H9 (cell line): ENCODE measurements around the gene ANKRD44. TPM values are rescaled to one million over a fixed set of nuclear protein-coding genes. Genes with fewer than 3 reads are reported as not detected.

Source experiments
- DNase-seq: peaks from one replicate; pipeline ENCODE4 v3.0.0-alpha.2; 2017
- H2AFZ ChIP-seq: one replicate; pipeline ENCODE4 v1.6.1; 2013; ENCODE audit warnings: mild to moderate bottlenecking, low read length, control low read depth, moderate library complexity
- H2AK5ac ChIP-seq: 2 replicates; pipeline ENCODE4 v1.6.1; 2013; ENCODE audit warnings: low read length, control low read depth, mixed read lengths; ENCODE audit not compliant: insufficient read length
- H2BK120ac ChIP-seq: one replicate; pipeline ENCODE4 v1.6.1; 2013; ENCODE audit warnings: low read depth, mild to moderate bottlenecking, low read length, control low read depth, inconsistent platforms; ENCODE audit not compliant: poor library complexity, severe bottlenecking
- H2BK12ac ChIP-seq: 2 replicates; pipeline ENCODE4 v1.6.1; 2013; ENCODE audit warnings: low read length, control low read depth, mixed read lengths, low read depth; ENCODE audit not compliant: insufficient read length
- H2BK15ac ChIP-seq: 2 replicates; pipeline ENCODE4 v1.6.1; 2013; ENCODE audit warnings: low read depth, low read length, control low read depth
- H2BK20ac ChIP-seq: one replicate; pipeline ENCODE4 v1.6.1; 2013; ENCODE audit warnings: low read depth, mild to moderate bottlenecking, low read length, control low read depth, inconsistent platforms; ENCODE audit not compliant: poor library complexity, severe bottlenecking
- H2BK5ac ChIP-seq: 2 replicates; pipeline ENCODE4 v1.6.1; 2013; ENCODE audit warnings: low read length, control low read depth, mixed read lengths; ENCODE audit not compliant: insufficient read length
- H3K14ac ChIP-seq: 2 replicates; pipeline ENCODE4 v1.6.1; 2013; ENCODE audit warnings: low read length, control low read depth; ENCODE audit not compliant: insufficient read depth
- H3K18ac ChIP-seq: 2 replicates; pipeline ENCODE4 v1.6.1; 2013; ENCODE audit warnings: low read depth, mild to moderate bottlenecking, mixed read lengths, low read length, control low read depth; ENCODE audit not compliant: insufficient read length
- H3K23ac ChIP-seq: 2 replicates; pipeline ENCODE4 v1.6.1; 2013; ENCODE audit warnings: low read length, control low read depth, mixed read lengths, low read depth; ENCODE audit not compliant: insufficient read length
- H3K23me2 ChIP-seq: 2 replicates; pipeline ENCODE4 v1.6.1; 2013; ENCODE audit warnings: low read depth, mild to moderate bottlenecking, mixed read lengths, low read length, control low read depth; ENCODE audit not compliant: insufficient read length, poor library complexity, severe bottlenecking
- H3K27ac ChIP-seq: 2 replicates; pipeline ENCODE4 v1.5.1; 2013; ENCODE audit warnings: low read length, control low read depth, mixed read lengths, low read depth; ENCODE audit not compliant: insufficient read length
- H3K27me3 ChIP-seq: 2 replicates; pipeline ENCODE4 v1.6.1; 2013; ENCODE audit warnings: low read length, control low read depth, inconsistent platforms; ENCODE audit not compliant: insufficient read depth
- H3K4ac ChIP-seq: 2 replicates; pipeline ENCODE4 v1.6.1; 2013; ENCODE audit warnings: low read depth, mild to moderate bottlenecking, control low read depth, inconsistent platforms, low read length, moderate library complexity
- H3K4me1 ChIP-seq: 2 replicates; pipeline ENCODE4 v1.6.1; 2013; ENCODE audit warnings: low read length, control low read depth, inconsistent platforms; ENCODE audit not compliant: insufficient read depth
- H3K4me2 ChIP-seq: 2 replicates; pipeline ENCODE4 v1.6.1; 2013; ENCODE audit warnings: low read length, control low read depth, mixed read lengths; ENCODE audit not compliant: insufficient read length, insufficient read depth
- H3K56ac ChIP-seq: 2 replicates; pipeline ENCODE4 v1.6.1; 2013; ENCODE audit warnings: low read depth, mild to moderate bottlenecking, mixed read lengths, low read length, control low read depth; ENCODE audit not compliant: insufficient read length
- H3K79me1 ChIP-seq: 2 replicates; pipeline ENCODE4 v1.6.1; 2013; ENCODE audit warnings: low read depth, mild to moderate bottlenecking, moderate library complexity, low read length, control low read depth, inconsistent platforms; ENCODE audit not compliant: insufficient read depth, poor library complexity, severe bottlenecking
- H3K79me2 ChIP-seq: 2 replicates; pipeline ENCODE4 v1.6.1; 2013; ENCODE audit warnings: low read length, control low read depth, inconsistent platforms; ENCODE audit not compliant: insufficient read depth
- H3K9ac ChIP-seq: 2 replicates; pipeline ENCODE4 v1.6.1; 2013; ENCODE audit warnings: low read length, control low read depth, mixed read lengths; ENCODE audit not compliant: insufficient read length; ENCODE audit errors: extremely low read depth
- H3K9me3 ChIP-seq: one replicate; pipeline ENCODE4 v1.6.1; 2013; ENCODE audit warnings: low read depth, low read length, inconsistent platforms; ENCODE audit not compliant: control insufficient read depth
- H3T11ph ChIP-seq: one replicate; pipeline ENCODE4 v1.6.1; 2013; ENCODE audit warnings: mild to moderate bottlenecking, low read length, control low read depth, inconsistent platforms
- H4K20me1 ChIP-seq: one replicate; pipeline ENCODE4 v1.6.1; 2013; ENCODE audit not compliant: control insufficient read depth, insufficient read length, insufficient read depth
- H4K5ac ChIP-seq: 2 replicates; pipeline ENCODE4 v1.6.1; 2013; ENCODE audit warnings: low read depth, mild to moderate bottlenecking, mixed read lengths, low read length, control low read depth; ENCODE audit not compliant: insufficient read length
- H4K8ac ChIP-seq: replicated peaks from 2 replicates; pipeline ENCODE4 v1.6.1; 2013; ENCODE audit warnings: low read length, control low read depth, mixed read lengths, low read depth; ENCODE audit not compliant: insufficient read length
- H4K91ac ChIP-seq: 2 replicates; pipeline ENCODE4 v1.6.1; 2013; ENCODE audit warnings: low read depth, mild to moderate bottlenecking, moderate library complexity, mixed read lengths, low read length, control low read depth; ENCODE audit not compliant: insufficient read length
- H3K27ac Mint-ChIP-seq, 3 experiments: 2 replicates in 2 of 3; 3 replicates in 1 of 3; pipeline ENCODE4 v1.8.0; 2020 to 2021; ENCODE audit warnings: mixed read lengths in 3 of 3, mild to moderate bottlenecking in 1 of 3, moderate library complexity in 1 of 3
- H3K27me3 Mint-ChIP-seq: 2 replicates; pipeline ENCODE4 v1.8.0; 2021; ENCODE audit warnings: low read depth, mild to moderate bottlenecking, moderate library complexity, mixed read lengths
- H3K36me3 Mint-ChIP-seq, 3 experiments: 2 replicates in 2 of 3; 3 replicates in 1 of 3; pipeline ENCODE4 v1.8.0; 2020 to 2021; ENCODE audit warnings: low read depth in 3 of 3, mixed read lengths in 3 of 3; ENCODE audit not compliant: insufficient read depth in 1 of 3
- H3K4me1 Mint-ChIP-seq, 2 experiments: 2 replicates each; pipeline ENCODE4 v1.8.0; 2020; ENCODE audit warnings: mixed read lengths in 2 of 2
- H3K4me3 Mint-ChIP-seq, 2 experiments: 2 replicates in 1 of 2; 3 replicates in 1 of 2; pipeline ENCODE4 v1.8.0; 2020 to 2021; ENCODE audit warnings: mild to moderate bottlenecking in 2 of 2, mixed read lengths in 2 of 2, moderate library complexity in 1 of 2
- H3K9me3 Mint-ChIP-seq, 2 experiments: 2 replicates in 1 of 2; 3 replicates in 1 of 2; pipeline ENCODE4 v1.8.0; 2020; ENCODE audit warnings: mild to moderate bottlenecking in 2 of 2, mixed read lengths in 2 of 2, moderate library complexity in 1 of 2
- WGBS: extraction: QIAGEN DNeasy Blood & Tissue Kit; methylation state at CpG from one replicate; pipeline ENCODE4 v1.1.7; 2013; ENCODE audit warnings: missing lambda C conversion rate, low lambda C conversion rate, mixed read lengths; ENCODE audit not compliant: insufficient read length; ENCODE audit errors: extremely low coverage; 5-methylcytosine and 5-hydroxymethylcytosine counted together
- total RNA-seq: library from RNA; stranded (reverse); gene quantifications from 2 replicates; pipeline ENCODE4 v1.2.1, GENCODE V29; 2021
- TF ChIP-seq, protein P1 (sequence below): fragments of 200-600 bp; sonication (generic); conservative IDR thresholded peaks from 3 replicates; pipeline ENCODE4 v1.8.0; 2021; ENCODE audit warnings: antibody characterized with exemption, mild to moderate bottlenecking

ANKRD44 gene
- total RNA-seq, 1 experiment from 2014 or later: 1.9 TPM

GRCh38 chr2:197278799-197279763 lies 31.5 kb downstream of the ANKRD44 start:
- Histone ChIP-seq H3K14ac (no peak overlapping the region; the same call in 1 of the 2 replicates), H2BK12ac (no peak overlapping the region), H4K8ac (no peak overlapping the region), H3T11ph (no peak overlapping the region), H4K91ac (no peak overlapping the region), H3K4ac (no peak overlapping the region), H3K27me3 (no peaks in the 10 kb centered on the region), H2BK20ac (no peak overlapping the region), H4K5ac (no peak overlapping the region), H3K79me1 (no peaks in the 10 kb centered on the region), H3K79me2 (no peaks in the 10 kb centered on the region), H3K9ac (no peak overlapping the region), H2AK5ac (no peak overlapping the region), H3K23ac (no peak overlapping the region), H3K4me2 (no peak overlapping the region), H3K23me2 (no peaks in the 10 kb centered on the region), H4K20me1 (no peaks in the 10 kb centered on the region), H2BK120ac (no peak overlapping the region), H3K9me3 (no peaks in the 10 kb centered on the region), H3K56ac (no peak overlapping the region), H3K27ac (no peak overlapping the region), H3K4me1 (no peaks in the 10 kb centered on the region), H3K18ac (no peak overlapping the region), H2BK15ac (no peak overlapping the region), H2BK5ac (no peak overlapping the region), H2AFZ (no peak overlapping the region)
- no peak for DNase-seq
- Mint-ChIP-seq H3K4me3 (no peak overlapping the region), H3K4me1 (peaks cover 6 to 11% of the 10 kb centered on the region in 2 experiments), H3K36me3 (no peaks in the 10 kb centered on the region), H3K27me3 (no peaks in the 10 kb centered on the region), H3K9me3 (no peaks in the 10 kb centered on the region), H3K27ac (no peak overlapping the region)
- no CpG with 5 or more reads among the region's 12 CpGs for WGBS
- TF ChIP-seq, protein P1, sequence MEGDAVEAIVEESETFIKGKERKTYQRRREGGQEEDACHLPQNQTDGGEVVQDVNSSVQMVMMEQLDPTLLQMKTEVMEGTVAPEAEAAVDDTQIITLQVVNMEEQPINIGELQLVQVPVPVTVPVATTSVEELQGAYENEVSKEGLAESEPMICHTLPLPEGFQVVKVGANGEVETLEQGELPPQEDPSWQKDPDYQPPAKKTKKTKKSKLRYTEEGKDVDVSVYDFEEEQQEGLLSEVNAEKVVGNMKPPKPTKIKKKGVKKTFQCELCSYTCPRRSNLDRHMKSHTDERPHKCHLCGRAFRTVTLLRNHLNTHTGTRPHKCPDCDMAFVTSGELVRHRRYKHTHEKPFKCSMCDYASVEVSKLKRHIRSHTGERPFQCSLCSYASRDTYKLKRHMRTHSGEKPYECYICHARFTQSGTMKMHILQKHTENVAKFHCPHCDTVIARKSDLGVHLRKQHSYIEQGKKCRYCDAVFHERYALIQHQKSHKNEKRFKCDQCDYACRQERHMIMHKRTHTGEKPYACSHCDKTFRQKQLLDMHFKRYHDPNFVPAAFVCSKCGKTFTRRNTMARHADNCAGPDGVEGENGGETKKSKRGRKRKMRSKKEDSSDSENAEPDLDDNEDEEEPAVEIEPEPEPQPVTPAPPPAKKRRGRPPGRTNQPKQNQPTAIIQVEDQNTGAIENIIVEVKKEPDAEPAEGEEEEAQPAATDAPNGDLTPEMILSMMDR: no peak
